Hematopoietic multipotent progenitor cell treated with erythropoietin and hydrocortisone succinate and interleukin-3 and kit ligand, for 4 days (in vitro differentiated cells): Measurements from ENCODE around the gene CIB4.

Experiments
- DNase-seq: peaks from one replicate; pipeline ENCODE4 v3.0.0-alpha.2; 2015

Gene CIB4

GRCh38 chr2:26639685-26640243 is 1.4 kb downstream of the CIB4 start:
- no peak for DNase-seq

- DNase-seq: no peak
Observed at GRCh38 chr2:26637811-26638310, 3.3 kb downstream of the CIB4 start.

- no peak for DNase-seq
Observed at GRCh38 chr2:26636935-26637334, 4.2 kb downstream of the CIB4 start.

GRCh38 chr2:26635401-26635800 is 5.8 kb downstream of the CIB4 start:
- DNase-seq: no peak

GRCh38 chr2:26634636-26635230 is 6.4 kb downstream of the CIB4 start:
- no peak for DNase-seq

GRCh38 chr2:26633993-26634595 is 7.1 kb downstream of the CIB4 start:
- DNase-seq: no peak

GRCh38 chr2:26633351-26633945 is 7.7 kb downstream of the CIB4 start:
- no peak for DNase-seq

- no peak for DNase-seq
Observed at GRCh38 chr2:26632624-26633185, 8.5 kb downstream of the CIB4 start.

GRCh38 chr2:26631401-26632170 is 9.6 kb downstream of the CIB4 start:
- no peak for DNase-seq

GRCh38 chr2:26630669-26631360 is 10.4 kb downstream of the CIB4 start:
- no peak for DNase-seq

GRCh38 chr2:26630235-26630634 is 10.9 kb downstream of the CIB4 start:
- DNase-seq: no peak

- DNase-seq: no peak
Observed at GRCh38 chr2:26629751-26630150, 11.4 kb downstream of the CIB4 start.

GRCh38 chr2:26629346-26629630 is 11.9 kb downstream of the CIB4 start:
- no peak for DNase-seq

GRCh38 chr2:26628561-26629345 is 12.4 kb downstream of the CIB4 start:
- DNase-seq: no peak

GRCh38 chr2:26627350-26628105 is 13.6 kb downstream of the CIB4 start:
- no peak for DNase-seq

GRCh38 chr2:26626606-26627005 is 14.6 kb downstream of the CIB4 start:
- DNase-seq: no peak

GRCh38 chr2:26623541-26624495 is 17.3 kb downstream of the CIB4 start:
- DNase-seq: no peak

GRCh38 chr2:26621469-26622199 is 19.5 kb downstream of the CIB4 start:
- no peak for DNase-seq

GRCh38 chr2:26620031-26620605 is 21.0 kb downstream of the CIB4 start:
- DNase-seq: no peak
